ENCODE measurements around the gene CBX2. TPM values are rescaled to one million over a fixed set of nuclear protein-coding genes. Genes with fewer than 3 reads are reported as not detected.

The CBX2 gene
- total RNA-seq, 4 donors from 2014 or later = 2.4 to 5.9 (median 4.5) TPM

DNA sequence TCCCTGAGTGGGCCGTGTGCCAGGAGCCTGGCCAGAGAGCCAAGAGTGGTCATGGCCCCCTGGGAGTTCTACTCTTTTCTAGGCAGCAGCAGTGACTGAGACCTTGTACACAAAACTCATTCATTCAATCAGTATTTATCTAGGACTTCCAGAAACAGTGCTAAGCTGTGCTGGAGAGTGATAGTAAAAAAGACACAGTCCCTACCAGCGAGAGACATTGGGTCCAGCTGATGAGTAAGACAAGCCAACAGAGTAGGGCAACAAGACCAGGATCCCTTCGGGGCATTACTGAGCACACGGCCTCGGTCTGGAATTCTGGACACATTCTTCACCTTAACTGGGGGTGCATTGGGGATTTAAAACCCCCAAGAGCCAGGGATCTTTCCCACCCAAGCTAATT lies 41.1 kb downstream of the CBX2 start:
- 76 to 84% methylated on average over 5 of the region's 5 CpGs for WGBS, 2 donors
- Histone ChIP-seq H3K27me3 (peaks cover 0 to 40% of the 10 kb centered on the region in 2 donors), H3K4me3 (no peak overlapping the region), H3K9me3 (no peaks in the 10 kb centered on the region), H3K4me1 (peaks cover 0 to 17% (median 13%) of the 10 kb centered on the region in 4 donors), H3K27ac (no peak overlapping the region), H3K36me3 (no peaks in the 10 kb centered on the region)
- no peak for DNase-seq (ENCODE audit: low spot score in 2 of 2)
- TF ChIP-seq, protein P1, sequence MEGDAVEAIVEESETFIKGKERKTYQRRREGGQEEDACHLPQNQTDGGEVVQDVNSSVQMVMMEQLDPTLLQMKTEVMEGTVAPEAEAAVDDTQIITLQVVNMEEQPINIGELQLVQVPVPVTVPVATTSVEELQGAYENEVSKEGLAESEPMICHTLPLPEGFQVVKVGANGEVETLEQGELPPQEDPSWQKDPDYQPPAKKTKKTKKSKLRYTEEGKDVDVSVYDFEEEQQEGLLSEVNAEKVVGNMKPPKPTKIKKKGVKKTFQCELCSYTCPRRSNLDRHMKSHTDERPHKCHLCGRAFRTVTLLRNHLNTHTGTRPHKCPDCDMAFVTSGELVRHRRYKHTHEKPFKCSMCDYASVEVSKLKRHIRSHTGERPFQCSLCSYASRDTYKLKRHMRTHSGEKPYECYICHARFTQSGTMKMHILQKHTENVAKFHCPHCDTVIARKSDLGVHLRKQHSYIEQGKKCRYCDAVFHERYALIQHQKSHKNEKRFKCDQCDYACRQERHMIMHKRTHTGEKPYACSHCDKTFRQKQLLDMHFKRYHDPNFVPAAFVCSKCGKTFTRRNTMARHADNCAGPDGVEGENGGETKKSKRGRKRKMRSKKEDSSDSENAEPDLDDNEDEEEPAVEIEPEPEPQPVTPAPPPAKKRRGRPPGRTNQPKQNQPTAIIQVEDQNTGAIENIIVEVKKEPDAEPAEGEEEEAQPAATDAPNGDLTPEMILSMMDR (IDR thresholded peaks at IDR 0.05) = no peak
- no peak for TF ChIP-seq POLR2A (IDR thresholded peaks at IDR 0.05)
- no peak for TF ChIP-seq EP300 (IDR thresholded peaks at IDR 0.05)

DNA sequence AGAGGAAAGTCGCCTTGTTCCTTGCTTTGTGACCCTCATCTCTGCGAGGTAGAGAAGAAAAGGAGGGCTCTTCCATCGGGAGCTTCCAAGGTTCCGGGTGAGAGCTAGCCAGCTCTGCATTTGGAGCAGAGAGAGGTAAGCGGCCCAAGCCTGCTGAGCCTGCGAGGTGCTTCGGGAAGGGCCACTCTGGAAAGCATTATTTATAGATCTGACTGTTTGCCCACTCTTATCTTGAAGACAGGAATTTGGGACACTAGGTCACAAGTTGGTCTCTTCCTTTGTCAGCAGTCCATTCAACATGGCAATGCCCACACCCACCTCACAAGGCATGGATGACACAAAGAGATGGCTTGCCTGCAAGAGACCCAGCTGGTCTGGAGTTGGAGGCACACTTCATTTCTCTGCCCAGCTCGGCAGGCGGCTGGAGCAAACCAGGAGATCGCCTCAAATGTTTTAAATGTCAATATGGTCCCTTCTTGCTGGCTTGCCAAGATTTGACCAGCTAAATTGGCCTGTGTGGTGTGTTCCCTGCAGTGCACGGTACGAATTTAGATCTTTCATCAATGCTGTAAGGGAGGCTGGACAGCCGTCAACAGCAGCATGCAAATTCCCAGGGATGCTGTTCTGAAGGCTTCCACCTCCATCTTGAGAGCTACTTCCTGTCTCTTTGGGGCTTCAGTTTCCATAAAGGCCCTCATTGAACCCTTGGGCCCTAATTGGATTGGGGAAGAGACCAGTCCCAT lies 41.8 kb downstream of the CBX2 start:
- Histone ChIP-seq H3K27me3 (peaks cover 0 to 36% of the 10 kb centered on the region in 2 donors), H3K4me1 (peaks cover 0 to 11% (median 7%) of the 10 kb centered on the region in 4 donors), H3K4me3 (no peak overlapping the region), H3K36me3 (no peaks in the 10 kb centered on the region), H3K27ac (no peak overlapping the region), H3K9me3 (no peaks in the 10 kb centered on the region)
- 84 to 92% methylated on average over 13 of the region's 13 CpGs for WGBS, 2 donors
- TF ChIP-seq EP300 (IDR thresholded peaks at IDR 0.05) = no peak
- no peak for TF ChIP-seq POLR2A (IDR thresholded peaks at IDR 0.05)
- TF ChIP-seq, protein P1 (IDR thresholded peaks at IDR 0.05) = no peak
- no peak for DNase-seq (ENCODE audit: low spot score in 2 of 2)

DNA sequence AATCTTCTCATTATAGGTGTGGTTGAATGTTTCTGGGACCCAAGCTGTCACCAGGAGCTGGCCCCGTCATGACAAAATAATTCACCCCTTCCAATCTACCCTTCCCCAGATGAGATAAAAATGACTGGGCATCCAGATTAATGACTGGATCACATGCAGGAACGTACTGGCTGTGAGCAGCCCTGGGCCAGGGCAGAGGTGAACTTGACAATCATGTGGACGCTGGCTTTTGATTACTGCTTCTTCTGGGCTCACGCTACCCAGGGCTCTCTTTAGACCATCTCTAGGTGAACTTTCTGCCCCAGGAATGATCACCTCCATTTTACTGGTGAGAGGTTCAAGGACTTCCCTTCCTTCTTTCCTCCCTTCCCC lies 43.0 kb downstream of the CBX2 start:
- Histone ChIP-seq H3K27me3 (peaks cover 0 to 32% of the 10 kb centered on the region in 2 donors), H3K4me3 (no peak overlapping the region), H3K4me1 (no peaks in the 10 kb centered on the region), H3K36me3 (no peaks in the 10 kb centered on the region), H3K9me3 (no peaks in the 10 kb centered on the region), H3K27ac (no peak overlapping the region)
- WGBS, 2 donors = 81 to 89% methylated on average over 4 of the region's 4 CpGs
- no peak for DNase-seq (ENCODE audit: low spot score in 2 of 2)
- TF ChIP-seq, protein P1 (IDR thresholded peaks at IDR 0.05) = no peak
- TF ChIP-seq EP300 (IDR thresholded peaks at IDR 0.05) = no peak
- no peak for TF ChIP-seq POLR2A (IDR thresholded peaks at IDR 0.05)

DNA sequence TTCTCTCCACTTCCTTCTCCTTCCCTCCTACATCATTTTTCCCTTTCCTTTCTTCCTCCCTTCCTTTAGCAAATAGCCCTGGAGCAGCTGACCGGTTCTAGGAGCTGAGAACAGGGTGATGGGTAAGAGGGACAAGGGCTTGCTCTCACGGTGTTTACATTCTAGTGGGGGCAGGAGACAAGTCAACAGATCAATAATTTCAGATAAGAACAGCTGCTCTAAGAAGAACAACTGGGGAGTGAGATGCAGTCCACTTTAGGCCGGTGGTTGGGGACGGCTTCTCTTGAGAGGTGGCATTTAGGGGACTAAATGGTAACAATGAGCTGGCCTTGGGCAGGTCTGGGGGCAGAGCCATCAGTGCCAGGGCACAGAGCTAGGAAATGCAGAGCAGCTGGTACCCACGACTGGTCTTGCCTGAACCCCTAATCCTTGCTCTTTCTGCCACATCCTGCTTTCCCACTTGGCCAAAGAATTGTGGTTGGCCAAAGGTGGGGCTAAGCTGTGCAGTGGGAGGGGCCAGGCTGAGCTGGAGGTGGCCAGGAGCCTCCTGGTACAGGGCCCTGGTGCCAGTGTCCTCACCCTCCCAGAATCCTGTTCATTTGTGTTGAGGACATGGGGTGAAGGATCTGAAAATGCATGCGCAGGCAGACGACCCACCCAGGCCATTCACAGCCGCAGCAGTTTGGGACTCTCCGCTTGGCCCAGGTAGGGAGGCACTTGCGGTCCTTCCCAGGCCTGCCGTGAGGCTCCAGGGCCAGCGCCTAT lies 43.6 kb downstream of the CBX2 start:
- 91% methylated on average over 10 to 12 of the region's 12 CpGs for WGBS, 2 donors
- H3K9me3 ChIP-seq = no peaks in the 10 kb centered on the region
- TF ChIP-seq EP300 (IDR thresholded peaks at IDR 0.05) = no peak
- H3K4me3 ChIP-seq = no peak overlapping the region
- H3K27ac ChIP-seq = no peak overlapping the region
- peaks cover 0 to 26% of the 10 kb centered on the region in 2 donors for H3K27me3 ChIP-seq
- H3K36me3 ChIP-seq = no peaks in the 10 kb centered on the region
- DNase-seq (ENCODE audit: low spot score in 2 of 2) = no peak
- H3K4me1 ChIP-seq = no peaks in the 10 kb centered on the region

DNA sequence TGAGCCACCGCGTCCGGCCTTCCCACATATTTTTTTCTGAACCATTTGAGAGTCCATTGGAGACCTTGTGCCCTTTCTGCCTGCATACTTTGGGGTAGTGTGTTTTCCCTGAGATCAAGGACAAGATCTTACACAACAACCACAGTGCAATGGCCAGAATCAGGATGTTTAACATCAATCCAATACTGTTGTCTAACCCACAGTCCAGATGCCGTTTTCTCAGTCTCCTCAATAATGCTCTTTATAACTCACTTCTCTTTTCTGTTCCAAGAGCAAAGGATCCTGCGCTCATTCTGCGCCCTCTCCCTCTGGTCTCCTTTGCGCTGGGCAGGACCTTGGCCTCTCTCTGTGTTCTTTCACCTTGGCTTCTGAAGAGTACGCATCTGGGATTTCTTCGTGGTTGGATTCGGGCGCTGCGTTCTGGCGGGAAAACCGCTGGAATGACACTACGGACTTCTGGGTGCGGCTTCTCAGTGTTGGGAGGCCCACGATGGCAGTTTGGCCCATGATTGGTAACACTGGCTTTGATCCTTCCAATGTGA lies 44.7 kb downstream of the CBX2 start:
- H3K4me1 ChIP-seq = no peaks in the 10 kb centered on the region
- TF ChIP-seq POLR2A (IDR thresholded peaks at IDR 0.05) = no peak
- no peak for TF ChIP-seq EP300 (IDR thresholded peaks at IDR 0.05)
- TF ChIP-seq, protein P1 (IDR thresholded peaks at IDR 0.05) = no peak
- H3K27ac ChIP-seq = no peak overlapping the region
- 93 to 94% methylated on average over 17 of the region's 17 CpGs for WGBS, 2 donors
- H3K9me3 ChIP-seq = no peaks in the 10 kb centered on the region
- no peaks in the 10 kb centered on the region for H3K36me3 ChIP-seq
- H3K4me3 ChIP-seq = no peak overlapping the region
- peaks cover 0 to 14% of the 10 kb centered on the region in 2 donors for H3K27me3 ChIP-seq
- no peak for DNase-seq (ENCODE audit: low spot score in 2 of 2)
